Rectal smooth muscle tissue (tissue), 1 donor: ENCODE measurements around the gene ATF7IP.
"Not testable (repeated sequence)": the region's sequence is repeated elsewhere in the genome, so short reads cannot be mapped to it uniquely, and the experiment has no call there.

Experiments used
- H3K27ac ChIP-seq: one replicate; pipeline ENCODE4 v1.7.0; 2013; ENCODE audit warnings: low read depth, low read length, inconsistent platforms
- H3K27me3 ChIP-seq: one replicate; pipeline ENCODE4 v1.7.0; 2013; ENCODE audit warnings: low read length; ENCODE audit not compliant: control insufficient read depth, insufficient read depth
- H3K36me3 ChIP-seq: one replicate; pipeline ENCODE4 v1.7.0; 2013; ENCODE audit warnings: low read length; ENCODE audit not compliant: control insufficient read depth, insufficient read depth
- H3K4me1 ChIP-seq: one replicate; pipeline ENCODE4 v1.7.0; 2013; ENCODE audit warnings: low read length; ENCODE audit not compliant: control insufficient read depth, insufficient read depth
- H3K4me3 ChIP-seq: one replicate; pipeline ENCODE4 v1.7.0; 2013; ENCODE audit warnings: low read length
- H3K9ac ChIP-seq: one replicate; pipeline ENCODE4 v1.7.0; 2013; ENCODE audit warnings: low read length

The ATF7IP gene, protein sequence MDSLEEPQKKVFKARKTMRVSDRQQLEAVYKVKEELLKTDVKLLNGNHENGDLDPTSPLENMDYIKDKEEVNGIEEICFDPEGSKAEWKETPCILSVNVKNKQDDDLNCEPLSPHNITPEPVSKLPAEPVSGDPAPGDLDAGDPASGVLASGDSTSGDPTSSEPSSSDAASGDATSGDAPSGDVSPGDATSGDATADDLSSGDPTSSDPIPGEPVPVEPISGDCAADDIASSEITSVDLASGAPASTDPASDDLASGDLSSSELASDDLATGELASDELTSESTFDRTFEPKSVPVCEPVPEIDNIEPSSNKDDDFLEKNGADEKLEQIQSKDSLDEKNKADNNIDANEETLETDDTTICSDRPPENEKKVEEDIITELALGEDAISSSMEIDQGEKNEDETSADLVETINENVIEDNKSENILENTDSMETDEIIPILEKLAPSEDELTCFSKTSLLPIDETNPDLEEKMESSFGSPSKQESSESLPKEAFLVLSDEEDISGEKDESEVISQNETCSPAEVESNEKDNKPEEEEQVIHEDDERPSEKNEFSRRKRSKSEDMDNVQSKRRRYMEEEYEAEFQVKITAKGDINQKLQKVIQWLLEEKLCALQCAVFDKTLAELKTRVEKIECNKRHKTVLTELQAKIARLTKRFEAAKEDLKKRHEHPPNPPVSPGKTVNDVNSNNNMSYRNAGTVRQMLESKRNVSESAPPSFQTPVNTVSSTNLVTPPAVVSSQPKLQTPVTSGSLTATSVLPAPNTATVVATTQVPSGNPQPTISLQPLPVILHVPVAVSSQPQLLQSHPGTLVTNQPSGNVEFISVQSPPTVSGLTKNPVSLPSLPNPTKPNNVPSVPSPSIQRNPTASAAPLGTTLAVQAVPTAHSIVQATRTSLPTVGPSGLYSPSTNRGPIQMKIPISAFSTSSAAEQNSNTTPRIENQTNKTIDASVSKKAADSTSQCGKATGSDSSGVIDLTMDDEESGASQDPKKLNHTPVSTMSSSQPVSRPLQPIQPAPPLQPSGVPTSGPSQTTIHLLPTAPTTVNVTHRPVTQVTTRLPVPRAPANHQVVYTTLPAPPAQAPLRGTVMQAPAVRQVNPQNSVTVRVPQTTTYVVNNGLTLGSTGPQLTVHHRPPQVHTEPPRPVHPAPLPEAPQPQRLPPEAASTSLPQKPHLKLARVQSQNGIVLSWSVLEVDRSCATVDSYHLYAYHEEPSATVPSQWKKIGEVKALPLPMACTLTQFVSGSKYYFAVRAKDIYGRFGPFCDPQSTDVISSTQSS

DNA sequence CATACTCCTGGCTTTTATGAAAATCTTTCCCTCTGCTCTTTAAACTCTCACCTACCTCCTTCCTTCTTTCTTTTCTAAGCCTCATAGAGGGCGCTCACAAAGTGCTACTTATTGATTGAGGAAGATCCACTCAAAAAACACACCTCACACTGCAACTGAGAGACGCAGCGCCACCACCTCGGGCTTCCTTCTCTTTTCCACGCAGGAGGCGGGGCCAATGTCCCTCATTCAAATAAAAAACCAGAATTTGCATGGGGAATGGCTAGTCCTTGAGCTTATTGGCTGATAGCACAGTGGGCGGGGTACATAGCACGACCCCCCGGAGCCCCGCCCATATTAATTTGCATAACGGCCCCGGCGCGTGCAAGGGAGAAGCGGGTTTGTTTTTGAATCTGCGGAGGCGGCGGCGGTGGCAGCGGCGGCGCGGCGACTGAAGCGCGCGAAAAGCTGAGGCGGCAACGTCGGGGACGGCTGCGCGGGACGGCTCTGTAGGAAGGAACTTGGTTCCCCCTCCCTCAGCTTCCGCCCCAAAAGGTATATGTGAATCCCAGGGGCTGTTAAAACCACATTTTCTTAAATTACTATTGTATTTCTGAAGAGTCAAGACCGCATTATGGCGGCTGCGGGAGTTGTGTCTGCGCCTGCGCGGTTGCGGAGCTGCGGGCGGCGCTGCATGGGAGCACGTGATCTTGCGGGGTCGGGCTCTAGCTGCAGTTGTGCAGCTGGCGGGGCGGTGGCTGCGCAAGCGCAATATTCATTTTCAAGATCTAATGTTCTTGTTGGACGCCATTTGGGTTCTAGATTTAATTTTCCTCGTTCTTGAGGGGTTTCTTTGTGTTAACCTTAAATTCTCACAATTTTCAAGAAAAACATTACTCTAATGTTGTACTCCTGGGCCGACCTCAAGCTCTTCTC lies at the start of gene ATF7IP:
TSS of gene ATF7IP (plus strand) at position 389 of the 915 bp plus-strand sequence. CDS start 58,234 bp downstream, outside the sequence.
- H3K9ac ChIP-seq: peak within 1 kb of the TSS; percentile 86
- H3K27ac ChIP-seq: peak within 1 kb of the TSS; percentile 98
- no peaks in the 10 kb centered on the region for H3K27me3 ChIP-seq
- peak within 1 kb of the TSS; percentile 83 for H3K4me3 ChIP-seq
- no peaks in the 10 kb centered on the region for H3K4me1 ChIP-seq
- H3K36me3 ChIP-seq: peaks cover 2% of the 10 kb centered on the region

DNA sequence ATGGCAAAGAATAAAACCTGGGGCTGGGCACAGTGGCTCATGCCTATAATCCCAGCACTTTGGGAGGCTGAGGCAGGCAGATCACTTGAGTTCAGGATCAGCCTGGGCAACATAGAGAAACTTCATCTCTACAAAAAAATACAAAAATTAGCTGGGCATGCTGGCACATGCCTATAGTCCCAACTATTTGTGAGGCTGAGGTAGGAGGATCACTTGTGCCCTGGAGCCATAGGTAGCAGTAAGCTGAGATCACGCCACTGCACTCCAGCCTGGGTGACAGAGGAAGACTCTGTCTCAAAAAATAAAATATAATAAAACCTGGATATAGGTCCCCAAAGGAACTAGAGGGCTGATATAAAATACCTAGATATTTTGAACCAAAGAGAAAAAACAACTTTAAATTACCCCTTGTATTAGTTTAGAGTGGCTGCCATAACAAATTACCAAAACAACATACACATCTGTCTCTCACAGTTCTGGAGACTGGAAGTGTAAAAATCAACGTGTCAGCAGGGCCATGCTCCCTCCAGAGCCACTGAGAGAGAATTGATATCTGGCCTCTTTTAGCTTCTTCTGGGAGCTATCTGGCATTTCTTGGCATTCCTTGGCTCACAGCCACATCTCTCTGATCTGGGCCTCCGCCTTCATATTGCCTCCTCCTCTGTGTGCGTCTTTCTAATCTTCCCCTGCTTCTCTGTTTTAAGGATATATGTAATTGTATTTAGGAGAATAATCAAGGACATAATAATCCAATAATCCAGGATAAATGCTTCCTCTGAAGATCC lies 47.9 kb upstream of the ATF7IP start:
- Histone ChIP-seq H3K9ac (no peak overlapping the region), H3K27me3 (no peaks in the 10 kb centered on the region), H3K4me1 (no peaks in the 10 kb centered on the region), H3K4me3 (no peak overlapping the region), H3K27ac (no peak overlapping the region), H3K36me3 (no peaks in the 10 kb centered on the region)

DNA sequence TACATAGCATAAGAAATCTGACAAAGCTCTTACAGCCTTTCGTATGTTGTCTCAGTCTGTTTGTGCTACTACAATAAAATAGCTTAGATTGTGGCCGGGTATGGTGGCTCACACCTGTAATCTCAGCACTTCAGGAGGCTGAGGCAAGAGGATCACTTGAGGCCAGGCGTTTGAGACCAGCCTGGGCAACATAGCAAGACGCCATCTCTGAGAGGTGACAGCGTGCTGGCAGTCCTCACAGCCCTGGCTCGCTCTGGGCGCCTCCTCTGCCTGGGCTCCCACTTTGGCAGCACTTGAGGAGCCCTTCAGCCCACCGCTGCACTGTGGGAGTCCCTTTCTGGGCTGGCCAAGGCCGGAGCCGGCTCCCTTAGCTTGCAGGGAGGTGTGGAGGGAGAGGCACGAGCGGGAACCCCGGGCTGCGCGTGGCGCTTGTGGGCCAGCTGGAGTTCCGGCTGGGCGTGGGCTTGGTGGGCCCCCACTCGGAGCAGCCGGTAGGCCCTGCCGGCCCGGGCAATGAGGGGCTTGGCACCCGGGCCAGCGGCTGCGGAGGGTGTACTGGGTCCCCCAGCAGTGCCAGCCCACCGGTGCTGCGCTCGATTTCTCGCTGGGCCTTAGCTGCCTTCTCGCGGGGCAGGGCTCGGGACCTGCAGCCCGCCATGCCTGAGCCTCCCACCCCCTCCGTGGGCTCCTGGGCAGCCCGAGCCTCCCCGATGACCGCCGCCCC lies 45.6 kb upstream of the ATF7IP start:
- not testable (repeated sequence) for H3K27ac ChIP-seq, H3K4me3 ChIP-seq, H3K27me3 ChIP-seq, H3K4me1 ChIP-seq, H3K9ac ChIP-seq, H3K36me3 ChIP-seq

DNA sequence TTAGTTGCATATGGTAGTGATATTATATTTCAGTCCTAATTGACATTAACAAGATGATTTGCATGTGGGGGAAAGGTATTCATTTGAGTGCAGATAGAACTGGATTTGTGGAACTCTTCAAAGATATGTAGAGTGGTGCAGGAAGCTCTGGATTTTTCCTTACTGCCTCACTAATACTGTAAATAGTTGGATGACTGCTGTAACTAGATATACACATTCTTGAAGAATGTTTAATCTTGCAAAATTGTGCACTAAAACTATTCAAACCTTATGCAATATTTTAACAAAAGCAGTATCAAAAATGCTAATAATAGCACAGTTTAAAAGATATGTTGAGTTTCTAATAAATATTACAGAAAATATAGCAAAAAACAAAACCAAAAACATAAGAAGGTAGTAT lies 43.1 kb upstream of the ATF7IP start:
- H3K27ac ChIP-seq: no peak overlapping the region
- no peaks in the 10 kb centered on the region for H3K4me1 ChIP-seq
- H3K9ac ChIP-seq: no peak overlapping the region
- no peak overlapping the region for H3K4me3 ChIP-seq
- no peaks in the 10 kb centered on the region for H3K36me3 ChIP-seq
- no peaks in the 10 kb centered on the region for H3K27me3 ChIP-seq

DNA sequence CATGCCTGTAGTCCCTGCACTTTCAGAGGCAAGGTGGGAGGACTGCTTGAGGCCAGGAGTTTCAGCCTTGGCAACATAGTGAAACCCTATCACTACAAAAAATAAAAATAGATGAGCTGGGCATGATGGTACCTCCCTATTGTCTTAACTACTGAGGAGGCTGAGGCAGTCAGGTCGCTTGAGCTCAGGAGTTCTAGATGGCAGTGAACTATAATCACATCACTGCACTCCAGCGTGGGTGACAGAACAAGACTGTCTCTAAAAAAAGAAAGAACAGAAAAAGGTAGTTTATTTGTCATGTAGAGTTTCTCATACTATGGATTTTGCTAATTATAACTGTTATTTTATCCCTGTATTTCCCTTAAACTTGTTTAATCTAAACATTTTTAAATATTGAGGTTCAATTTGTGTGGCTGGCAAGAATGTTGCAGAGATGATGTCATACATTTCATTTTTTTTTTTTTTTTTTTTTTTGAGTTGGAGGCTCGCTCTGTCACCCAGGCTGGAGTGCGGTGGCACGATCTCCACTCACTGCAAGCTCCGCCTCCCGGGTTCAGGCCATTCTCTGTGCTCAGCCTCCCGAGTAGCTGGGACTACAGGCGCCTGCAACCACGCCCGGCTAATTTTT lies 39.7 kb upstream of the ATF7IP start:
- no peak overlapping the region for H3K9ac ChIP-seq
- no peaks in the 10 kb centered on the region for H3K27me3 ChIP-seq
- H3K27ac ChIP-seq: no peak overlapping the region
- H3K4me3 ChIP-seq: no peak overlapping the region
- no peaks in the 10 kb centered on the region for H3K4me1 ChIP-seq
- H3K36me3 ChIP-seq: no peaks in the 10 kb centered on the region

DNA sequence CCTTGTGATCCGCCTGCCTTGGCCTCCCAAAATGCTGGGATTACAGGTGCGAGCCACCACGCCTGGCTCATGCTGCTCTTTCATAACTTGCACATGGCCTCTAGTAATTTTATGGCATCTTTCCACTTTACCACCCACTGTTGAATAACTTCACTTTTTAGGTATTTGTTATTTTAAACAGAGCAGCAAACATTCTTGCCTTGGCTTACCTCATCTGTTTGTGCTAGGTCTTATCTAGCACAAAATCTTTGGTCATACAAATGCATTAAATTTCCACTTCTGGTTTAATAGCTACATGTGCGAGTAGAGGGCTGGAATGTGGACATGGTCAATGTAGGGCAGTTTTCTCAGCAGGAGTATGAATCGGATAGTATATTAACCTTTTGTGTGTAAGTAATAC lies 38.8 kb upstream of the ATF7IP start:
- H3K4me3 ChIP-seq: no peak overlapping the region
- H3K9ac ChIP-seq: no peak overlapping the region
- H3K27me3 ChIP-seq: no peaks in the 10 kb centered on the region
- H3K4me1 ChIP-seq: no peaks in the 10 kb centered on the region
- no peak overlapping the region for H3K27ac ChIP-seq
- H3K36me3 ChIP-seq: no peaks in the 10 kb centered on the region

DNA sequence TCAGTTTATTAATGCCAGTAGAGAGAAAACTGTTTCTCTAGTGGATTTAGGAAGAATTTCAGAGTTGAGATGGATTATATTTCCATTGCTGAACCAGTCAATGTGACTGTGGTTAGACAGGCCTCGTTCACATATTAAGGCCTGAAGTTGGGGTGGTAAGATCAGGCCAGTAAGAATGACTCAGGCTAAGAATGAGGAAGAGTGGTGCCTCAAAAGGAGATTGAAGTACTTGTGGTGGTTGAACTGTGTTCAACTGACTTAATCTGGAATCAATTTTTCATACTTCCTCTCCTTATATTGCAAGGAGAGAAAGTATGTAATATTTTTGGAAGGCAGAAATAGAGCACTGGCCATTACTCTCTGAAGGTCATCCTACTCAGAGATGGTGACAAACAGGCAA lies 37.8 kb upstream of the ATF7IP start:
- H3K4me1 ChIP-seq: no peaks in the 10 kb centered on the region
- H3K36me3 ChIP-seq: no peaks in the 10 kb centered on the region
- no peaks in the 10 kb centered on the region for H3K27me3 ChIP-seq
- no peak overlapping the region for H3K9ac ChIP-seq
- no peak overlapping the region for H3K4me3 ChIP-seq
- no peak overlapping the region for H3K27ac ChIP-seq

DNA sequence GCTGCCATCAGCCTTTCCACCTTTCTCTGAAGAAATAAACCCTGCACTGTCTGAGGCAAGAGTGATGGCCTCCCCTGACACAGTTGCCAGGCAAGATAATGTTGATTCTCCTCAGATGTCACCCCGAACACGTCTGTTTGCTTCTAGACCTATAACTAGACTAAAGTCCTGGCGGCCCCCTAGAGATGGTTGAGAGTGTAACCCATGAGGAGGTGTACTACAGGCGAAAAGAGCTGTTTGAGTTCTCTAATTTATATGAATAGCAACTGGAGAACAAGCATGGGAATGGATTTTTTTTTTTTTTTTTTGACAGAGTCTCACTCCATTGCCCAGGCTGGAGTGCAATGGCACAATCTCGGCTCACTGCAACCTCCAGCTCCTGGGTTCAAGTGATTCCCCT lies 33.0 kb upstream of the ATF7IP start:
- Histone ChIP-seq H3K4me3 (no peak overlapping the region), H3K9ac (no peak overlapping the region), H3K27ac (no peak overlapping the region), H3K4me1 (no peaks in the 10 kb centered on the region), H3K36me3 (no peaks in the 10 kb centered on the region), H3K27me3 (no peaks in the 10 kb centered on the region)

DNA sequence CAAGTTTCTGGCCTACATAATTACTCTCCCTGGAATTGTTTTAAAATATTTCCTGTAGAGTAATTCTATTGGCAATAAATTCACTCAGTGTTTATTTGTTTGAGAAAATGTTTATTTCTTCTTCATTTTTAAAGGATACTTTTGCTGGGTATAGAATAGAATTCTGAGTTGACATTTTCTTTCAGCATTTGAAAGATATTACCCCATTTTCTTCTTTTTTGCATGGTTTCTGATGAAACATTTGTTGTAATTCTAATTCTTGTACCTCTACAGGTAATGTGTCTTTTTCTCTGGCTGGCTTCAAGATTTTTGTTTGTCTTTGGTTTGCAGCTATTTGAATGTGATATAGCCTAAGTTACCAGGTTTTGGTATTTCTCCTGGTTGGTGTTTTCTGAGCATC lies 25.1 kb upstream of the ATF7IP start:
- H3K4me1 ChIP-seq: no peaks in the 10 kb centered on the region
- no peaks in the 10 kb centered on the region for H3K36me3 ChIP-seq
- H3K9ac ChIP-seq: no peak overlapping the region
- no peak overlapping the region for H3K4me3 ChIP-seq
- H3K27ac ChIP-seq: no peak overlapping the region
- H3K27me3 ChIP-seq: no peaks in the 10 kb centered on the region

DNA sequence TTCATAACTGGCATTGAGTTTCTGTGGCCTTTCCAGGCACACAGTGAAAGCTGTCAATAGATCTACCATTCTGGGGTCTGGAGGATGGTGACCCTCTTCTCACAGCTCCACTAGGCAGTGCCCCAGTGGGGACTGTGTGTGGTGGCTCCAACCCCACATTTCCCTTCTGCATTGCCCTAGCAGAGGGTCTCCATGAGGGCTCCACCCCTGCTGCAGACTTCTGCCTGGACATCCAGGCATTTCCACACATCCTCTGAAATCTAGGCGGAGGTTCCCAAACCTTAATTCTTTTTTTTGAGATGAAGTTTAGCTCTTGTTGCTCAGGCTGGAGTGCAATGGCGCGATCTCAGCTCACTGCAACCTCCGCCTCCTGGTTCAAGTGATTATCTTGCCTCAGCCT lies 14.0 kb upstream of the ATF7IP start:
- not testable (repeated sequence) for H3K4me1 ChIP-seq, H3K27ac ChIP-seq, H3K36me3 ChIP-seq, H3K27me3 ChIP-seq, H3K4me3 ChIP-seq, H3K9ac ChIP-seq
